Cardiac fibroblast (primary cell): ENCODE results near the gene NOLC1.

Experiments used
- DNase-seq, 2 donors: peaks; one replicate each; pipeline versions ENCODE4 v3.0.0 to v3.0.0-alpha.2; 2010; ENCODE audit warnings: low read depth in 2 of 2
- H3K4me3 ChIP-seq, 2 donors: replicated peaks in 1 of 2; 1 replicate in 1 of 2; 2 replicates in 1 of 2; pipeline ENCODE4 v1.5.1; 2011; ENCODE audit warnings: low read depth in 2 of 2, low read length in 2 of 2, mild to moderate bottlenecking in 2 of 2, moderate library complexity in 1 of 2
- CTCF ChIP-seq: IDR thresholded peaks from one replicate; pipeline ENCODE4 v1.5.1; 2011; ENCODE audit warnings: low read depth, mild to moderate bottlenecking, low read length, inconsistent platforms

The NOLC1 gene

GRCh38 chr10:102135956-102136526, 16.1 kb upstream of the NOLC1 start:
- no peak for TF ChIP-seq CTCF
- H3K4me3 ChIP-seq: no peak overlapping the region
- DNase-seq: no peak

GRCh38 chr10:102139281-102140110, 12.7 kb upstream of the NOLC1 start:
- no peak overlapping the region for H3K4me3 ChIP-seq

GRCh38 chr10:102140218-102140617, 12.0 kb upstream of the NOLC1 start:
- no peak overlapping the region for H3K4me3 ChIP-seq
- no peak for DNase-seq
- no peak for TF ChIP-seq CTCF

More at GRCh38 chr10:102139281-102140110, 12.7 kb upstream of the NOLC1 start:
- DNase-seq: no peak
- no peak for TF ChIP-seq CTCF

GRCh38 chr10:102140913-102141540, 11.2 kb upstream of the NOLC1 start:
- TF ChIP-seq CTCF: no peak
- DNase-seq: no peak
- H3K4me3 ChIP-seq: no peak overlapping the region

- TF ChIP-seq CTCF: no peak
- H3K4me3 ChIP-seq: no peak overlapping the region
- no peak for DNase-seq
Measured at GRCh38 chr10:102141583-102142107, 10.5 kb upstream of the NOLC1 start.

GRCh38 chr10:102146971-102147428, 5.2 kb upstream of the NOLC1 start:
- no peak for DNase-seq
- H3K4me3 ChIP-seq: no peak overlapping the region
- TF ChIP-seq CTCF: no peak
